ENCODE data around the gene PKP4.

- TF ChIP-seq CTCF (conservative IDR thresholded peaks at IDR 0.05; ENCODE audit: low read depth, low read length) (no peak), EZH2 (IDR thresholded peaks at IDR 0.05; ENCODE audit: borderline replicate concordance, low read depth, low read length, poor library complexity, severe bottlenecking) (no peak)
Measured at GRCh38 chr2:158676295-158676694, 219.5 kb downstream of the PKP4 start.

Data from A673 (cell line).